Measurements from ENCODE around the gene OAS2.

- TF ChIP-seq CTCF (IDR thresholded peaks at IDR 0.05; ENCODE audit: low read depth, low read length): no peak
- no peak for TF ChIP-seq POLR2A (IDR thresholded peaks at IDR 0.05; ENCODE audit: extremely low read depth, insufficient read length)
These were observed 77.5 kb downstream of the OAS2 start for GRCh38 chr12:113055594-113056380.
